H9 (cell line): ENCODE results near the gene CXCL1. TPM values are rescaled to one million over a fixed set of nuclear protein-coding genes. Genes with fewer than 3 reads are reported as not detected.
"Not testable (repeated sequence)": the region's sequence is repeated elsewhere in the genome, so short reads cannot be mapped to it uniquely, and the experiment has no call there.

Experiments
- DNase-seq: peaks from one replicate; pipeline ENCODE4 v3.0.0-alpha.2; 2017
- H2AFZ ChIP-seq: one replicate; pipeline ENCODE4 v1.6.1; 2013; ENCODE audit warnings: mild to moderate bottlenecking, low read length, control low read depth, moderate library complexity
- H2AK5ac ChIP-seq: 2 replicates; pipeline ENCODE4 v1.6.1; 2013; ENCODE audit warnings: low read length, control low read depth, mixed read lengths; ENCODE audit not compliant: insufficient read length
- H2BK120ac ChIP-seq: one replicate; pipeline ENCODE4 v1.6.1; 2013; ENCODE audit warnings: low read depth, mild to moderate bottlenecking, low read length, control low read depth, inconsistent platforms; ENCODE audit not compliant: poor library complexity, severe bottlenecking
- H2BK12ac ChIP-seq: 2 replicates; pipeline ENCODE4 v1.6.1; 2013; ENCODE audit warnings: low read length, control low read depth, mixed read lengths, low read depth; ENCODE audit not compliant: insufficient read length
- H2BK15ac ChIP-seq: 2 replicates; pipeline ENCODE4 v1.6.1; 2013; ENCODE audit warnings: low read depth, low read length, control low read depth
- H2BK20ac ChIP-seq: one replicate; pipeline ENCODE4 v1.6.1; 2013; ENCODE audit warnings: low read depth, mild to moderate bottlenecking, low read length, control low read depth, inconsistent platforms; ENCODE audit not compliant: poor library complexity, severe bottlenecking
- H2BK5ac ChIP-seq: 2 replicates; pipeline ENCODE4 v1.6.1; 2013; ENCODE audit warnings: low read length, control low read depth, mixed read lengths; ENCODE audit not compliant: insufficient read length
- H3K14ac ChIP-seq: 2 replicates; pipeline ENCODE4 v1.6.1; 2013; ENCODE audit warnings: low read length, control low read depth; ENCODE audit not compliant: insufficient read depth
- H3K18ac ChIP-seq: 2 replicates; pipeline ENCODE4 v1.6.1; 2013; ENCODE audit warnings: low read depth, mild to moderate bottlenecking, mixed read lengths, low read length, control low read depth; ENCODE audit not compliant: insufficient read length
- H3K23ac ChIP-seq: 2 replicates; pipeline ENCODE4 v1.6.1; 2013; ENCODE audit warnings: low read length, control low read depth, mixed read lengths, low read depth; ENCODE audit not compliant: insufficient read length
- H3K23me2 ChIP-seq: 2 replicates; pipeline ENCODE4 v1.6.1; 2013; ENCODE audit warnings: low read depth, mild to moderate bottlenecking, mixed read lengths, low read length, control low read depth; ENCODE audit not compliant: insufficient read length, poor library complexity, severe bottlenecking
- H3K27ac ChIP-seq: 2 replicates; pipeline ENCODE4 v1.5.1; 2013; ENCODE audit warnings: low read length, control low read depth, mixed read lengths, low read depth; ENCODE audit not compliant: insufficient read length
- H3K27me3 ChIP-seq: 2 replicates; pipeline ENCODE4 v1.6.1; 2013; ENCODE audit warnings: low read length, control low read depth, inconsistent platforms; ENCODE audit not compliant: insufficient read depth
- H3K4ac ChIP-seq: 2 replicates; pipeline ENCODE4 v1.6.1; 2013; ENCODE audit warnings: low read depth, mild to moderate bottlenecking, control low read depth, inconsistent platforms, low read length, moderate library complexity
- H3K4me1 ChIP-seq: 2 replicates; pipeline ENCODE4 v1.6.1; 2013; ENCODE audit warnings: low read length, control low read depth, inconsistent platforms; ENCODE audit not compliant: insufficient read depth
- H3K4me2 ChIP-seq: 2 replicates; pipeline ENCODE4 v1.6.1; 2013; ENCODE audit warnings: low read length, control low read depth, mixed read lengths; ENCODE audit not compliant: insufficient read length, insufficient read depth
- H3K56ac ChIP-seq: 2 replicates; pipeline ENCODE4 v1.6.1; 2013; ENCODE audit warnings: low read depth, mild to moderate bottlenecking, mixed read lengths, low read length, control low read depth; ENCODE audit not compliant: insufficient read length
- H3K79me1 ChIP-seq: 2 replicates; pipeline ENCODE4 v1.6.1; 2013; ENCODE audit warnings: low read depth, mild to moderate bottlenecking, moderate library complexity, low read length, control low read depth, inconsistent platforms; ENCODE audit not compliant: insufficient read depth, poor library complexity, severe bottlenecking
- H3K79me2 ChIP-seq: 2 replicates; pipeline ENCODE4 v1.6.1; 2013; ENCODE audit warnings: low read length, control low read depth, inconsistent platforms; ENCODE audit not compliant: insufficient read depth
- H3K9ac ChIP-seq: 2 replicates; pipeline ENCODE4 v1.6.1; 2013; ENCODE audit warnings: low read length, control low read depth, mixed read lengths; ENCODE audit not compliant: insufficient read length; ENCODE audit errors: extremely low read depth
- H3K9me3 ChIP-seq: one replicate; pipeline ENCODE4 v1.6.1; 2013; ENCODE audit warnings: low read depth, low read length, inconsistent platforms; ENCODE audit not compliant: control insufficient read depth
- H3T11ph ChIP-seq: one replicate; pipeline ENCODE4 v1.6.1; 2013; ENCODE audit warnings: mild to moderate bottlenecking, low read length, control low read depth, inconsistent platforms
- H4K20me1 ChIP-seq: one replicate; pipeline ENCODE4 v1.6.1; 2013; ENCODE audit not compliant: control insufficient read depth, insufficient read length, insufficient read depth
- H4K5ac ChIP-seq: 2 replicates; pipeline ENCODE4 v1.6.1; 2013; ENCODE audit warnings: low read depth, mild to moderate bottlenecking, mixed read lengths, low read length, control low read depth; ENCODE audit not compliant: insufficient read length
- H4K8ac ChIP-seq: replicated peaks from 2 replicates; pipeline ENCODE4 v1.6.1; 2013; ENCODE audit warnings: low read length, control low read depth, mixed read lengths, low read depth; ENCODE audit not compliant: insufficient read length
- H4K91ac ChIP-seq: 2 replicates; pipeline ENCODE4 v1.6.1; 2013; ENCODE audit warnings: low read depth, mild to moderate bottlenecking, moderate library complexity, mixed read lengths, low read length, control low read depth; ENCODE audit not compliant: insufficient read length
- H3K27ac Mint-ChIP-seq, 3 experiments: 2 replicates in 2 of 3; 3 replicates in 1 of 3; pipeline ENCODE4 v1.8.0; 2020 to 2021; ENCODE audit warnings: mixed read lengths in 3 of 3, mild to moderate bottlenecking in 1 of 3, moderate library complexity in 1 of 3
- H3K27me3 Mint-ChIP-seq: 2 replicates; pipeline ENCODE4 v1.8.0; 2021; ENCODE audit warnings: low read depth, mild to moderate bottlenecking, moderate library complexity, mixed read lengths
- H3K36me3 Mint-ChIP-seq, 3 experiments: 2 replicates in 2 of 3; 3 replicates in 1 of 3; pipeline ENCODE4 v1.8.0; 2020 to 2021; ENCODE audit warnings: low read depth in 3 of 3, mixed read lengths in 3 of 3; ENCODE audit not compliant: insufficient read depth in 1 of 3
- H3K4me1 Mint-ChIP-seq, 2 experiments: 2 replicates each; pipeline ENCODE4 v1.8.0; 2020; ENCODE audit warnings: mixed read lengths in 2 of 2
- H3K4me3 Mint-ChIP-seq, 2 experiments: 2 replicates in 1 of 2; 3 replicates in 1 of 2; pipeline ENCODE4 v1.8.0; 2020 to 2021; ENCODE audit warnings: mild to moderate bottlenecking in 2 of 2, mixed read lengths in 2 of 2, moderate library complexity in 1 of 2
- H3K9me3 Mint-ChIP-seq, 2 experiments: 2 replicates in 1 of 2; 3 replicates in 1 of 2; pipeline ENCODE4 v1.8.0; 2020; ENCODE audit warnings: mild to moderate bottlenecking in 2 of 2, mixed read lengths in 2 of 2, moderate library complexity in 1 of 2
- WGBS: extraction: QIAGEN DNeasy Blood & Tissue Kit; methylation state at CpG from one replicate; pipeline ENCODE4 v1.1.7; 2013; ENCODE audit warnings: missing lambda C conversion rate, low lambda C conversion rate, mixed read lengths; ENCODE audit not compliant: insufficient read length; ENCODE audit errors: extremely low coverage; 5-methylcytosine and 5-hydroxymethylcytosine counted together
- total RNA-seq: library from RNA; stranded (reverse); gene quantifications from 2 replicates; pipeline ENCODE4 v1.2.1, GENCODE V29; 2021
- TF ChIP-seq, protein P1 (sequence below): fragments of 200-600 bp; sonication (generic); conservative IDR thresholded peaks from 3 replicates; pipeline ENCODE4 v1.8.0; 2021; ENCODE audit warnings: antibody characterized with exemption, mild to moderate bottlenecking

The CXCL1 gene
- total RNA-seq, 1 experiment from 2014 or later = 0.20 TPM

DNA sequence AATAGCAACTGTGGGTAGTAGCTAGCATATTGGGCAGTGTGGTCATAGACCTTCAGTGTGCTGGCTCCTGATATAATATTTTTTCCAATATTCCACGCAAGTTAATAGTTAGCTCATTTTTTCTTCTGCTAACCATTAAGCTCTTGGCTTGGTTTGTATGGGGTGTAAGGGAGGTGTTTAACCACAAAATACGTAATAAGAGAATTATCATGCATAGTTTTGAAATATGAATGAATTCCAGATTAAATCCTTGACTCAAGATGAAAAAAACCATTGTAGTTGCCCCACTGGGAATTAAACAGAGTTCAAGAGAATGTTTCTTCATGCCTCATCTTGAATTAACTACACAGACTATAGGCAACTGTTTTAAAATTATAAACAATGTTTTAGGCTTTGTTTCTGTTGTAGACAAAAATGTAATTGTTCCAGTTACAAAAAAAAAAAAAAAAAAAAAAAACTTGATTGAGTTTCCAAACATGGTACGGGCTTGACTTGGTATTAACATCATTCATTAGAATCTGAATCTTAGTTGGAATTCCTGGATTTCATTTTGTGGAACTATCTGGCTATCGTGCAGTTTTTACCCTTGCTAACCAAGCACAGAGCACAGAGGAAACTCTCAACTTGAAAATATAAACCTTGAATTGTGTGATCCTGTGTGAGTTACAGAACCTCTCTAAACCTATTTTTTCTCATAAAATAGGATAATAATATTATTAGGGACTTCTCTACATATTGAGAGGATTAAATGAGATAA lies 28.4 kb downstream of the CXCL1 start:
- H2BK12ac ChIP-seq = no peak overlapping the region
- no peak overlapping the region for H3K4me3 Mint-ChIP-seq
- no peak overlapping the region for H2BK20ac ChIP-seq
- no peaks in the 10 kb centered on the region for H3K36me3 Mint-ChIP-seq
- H3K27ac Mint-ChIP-seq = no peak overlapping the region
- TF ChIP-seq, protein P1, sequence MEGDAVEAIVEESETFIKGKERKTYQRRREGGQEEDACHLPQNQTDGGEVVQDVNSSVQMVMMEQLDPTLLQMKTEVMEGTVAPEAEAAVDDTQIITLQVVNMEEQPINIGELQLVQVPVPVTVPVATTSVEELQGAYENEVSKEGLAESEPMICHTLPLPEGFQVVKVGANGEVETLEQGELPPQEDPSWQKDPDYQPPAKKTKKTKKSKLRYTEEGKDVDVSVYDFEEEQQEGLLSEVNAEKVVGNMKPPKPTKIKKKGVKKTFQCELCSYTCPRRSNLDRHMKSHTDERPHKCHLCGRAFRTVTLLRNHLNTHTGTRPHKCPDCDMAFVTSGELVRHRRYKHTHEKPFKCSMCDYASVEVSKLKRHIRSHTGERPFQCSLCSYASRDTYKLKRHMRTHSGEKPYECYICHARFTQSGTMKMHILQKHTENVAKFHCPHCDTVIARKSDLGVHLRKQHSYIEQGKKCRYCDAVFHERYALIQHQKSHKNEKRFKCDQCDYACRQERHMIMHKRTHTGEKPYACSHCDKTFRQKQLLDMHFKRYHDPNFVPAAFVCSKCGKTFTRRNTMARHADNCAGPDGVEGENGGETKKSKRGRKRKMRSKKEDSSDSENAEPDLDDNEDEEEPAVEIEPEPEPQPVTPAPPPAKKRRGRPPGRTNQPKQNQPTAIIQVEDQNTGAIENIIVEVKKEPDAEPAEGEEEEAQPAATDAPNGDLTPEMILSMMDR = no peak
- no peaks in the 10 kb centered on the region for H4K20me1 ChIP-seq
- no peaks in the 10 kb centered on the region; the same call in 1 of the 2 replicates for H3K27me3 Mint-ChIP-seq
- H2AFZ ChIP-seq = no peak overlapping the region
- no peak overlapping the region for H3K18ac ChIP-seq
- no peak overlapping the region for H4K5ac ChIP-seq
- no peaks in the 10 kb centered on the region for H3K79me2 ChIP-seq
- H3K9ac ChIP-seq = no peak overlapping the region
- no peak overlapping the region for H3T11ph ChIP-seq
- no CpG with 5 or more reads among the region's 4 CpGs for WGBS
- H3K4me1 ChIP-seq = no peaks in the 10 kb centered on the region; the same call in 1 of the 2 replicates
- H3K4me2 ChIP-seq = no peak overlapping the region
- DNase-seq = no peak
- H2BK5ac ChIP-seq = no peak overlapping the region
- no peaks in the 10 kb centered on the region for H3K9me3 Mint-ChIP-seq
- H3K23me2 ChIP-seq = no peaks in the 10 kb centered on the region
- H2BK15ac ChIP-seq = no peak overlapping the region
- H3K4me1 Mint-ChIP-seq = peaks cover 2 to 3% of the 10 kb centered on the region in 2 experiments; a peak in 2 of 4 replicates
- H3K56ac ChIP-seq = no peak overlapping the region
- no peaks in the 10 kb centered on the region for H3K9me3 ChIP-seq
- H3K27me3 ChIP-seq = no peaks in the 10 kb centered on the region
- H3K14ac ChIP-seq = no peak overlapping the region
- no peak overlapping the region for H3K4ac ChIP-seq
- H3K23ac ChIP-seq = no peak overlapping the region
- no peak overlapping the region for H3K27ac ChIP-seq
- no peaks in the 10 kb centered on the region for H3K79me1 ChIP-seq
- no peak overlapping the region for H2BK120ac ChIP-seq
- H4K8ac ChIP-seq = no peak overlapping the region
- no peak overlapping the region for H4K91ac ChIP-seq
- no peak overlapping the region for H2AK5ac ChIP-seq

DNA sequence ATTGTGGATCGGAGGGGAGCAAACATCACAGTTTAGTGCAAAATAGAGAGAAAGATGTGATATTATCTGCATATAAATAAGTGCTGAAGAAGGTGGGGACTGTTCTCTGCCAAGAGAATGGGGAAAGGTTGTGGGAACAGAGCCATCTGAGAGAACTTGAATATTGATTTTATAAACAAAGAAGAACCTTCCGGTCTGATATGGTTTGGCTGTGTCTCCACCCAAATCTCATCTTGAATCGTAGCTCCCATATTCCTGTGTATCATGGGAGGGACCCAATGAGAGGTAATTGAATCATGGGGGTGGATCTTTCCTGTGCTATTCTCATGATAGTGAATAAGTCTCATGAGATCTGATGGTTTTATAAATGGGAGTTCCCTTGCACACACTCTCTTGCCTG lies 30.1 kb downstream of the CXCL1 start:
- not testable (repeated sequence) for H3K27me3 ChIP-seq, H3K23me2 ChIP-seq, H2BK15ac ChIP-seq, H4K5ac ChIP-seq, H3K9me3 Mint-ChIP-seq, H3K4me2 ChIP-seq, H3K23ac ChIP-seq, H4K8ac ChIP-seq, H3K27ac ChIP-seq, H3K4ac ChIP-seq, H3K14ac ChIP-seq, H3K56ac ChIP-seq, H3K79me1 ChIP-seq, H3K9me3 ChIP-seq, H3K18ac ChIP-seq, H3K27ac Mint-ChIP-seq, H3T11ph ChIP-seq, H2BK20ac ChIP-seq, H3K36me3 Mint-ChIP-seq, H2AFZ ChIP-seq, H3K27me3 Mint-ChIP-seq, H2BK120ac ChIP-seq, H3K4me1 Mint-ChIP-seq, H2BK12ac ChIP-seq, H4K20me1 ChIP-seq, H4K91ac ChIP-seq, H2AK5ac ChIP-seq, DNase-seq, H3K4me1 ChIP-seq, H3K79me2 ChIP-seq, H3K9ac ChIP-seq, H3K4me3 Mint-ChIP-seq, H2BK5ac ChIP-seq
- no CpG with 5 or more reads among the region's 3 CpGs for WGBS
